NT2/D1 (cell line): ENCODE results near the gene SGO2.

Experiments
- SUZ12 ChIP-seq: IDR thresholded peaks from 2 replicates; pipeline ENCODE4 v1.6.1; 2011; ENCODE audit not compliant: insufficient read length, insufficient read depth; ENCODE audit errors: extremely low read depth
- YY1 ChIP-seq: IDR thresholded peaks from 2 replicates; pipeline ENCODE4 v1.6.1; 2011; ENCODE audit not compliant: insufficient read length, insufficient read depth
- ZNF274 ChIP-seq: IDR thresholded peaks from 2 replicates; pipeline ENCODE4 v1.6.1; 2011; ENCODE audit warnings: mild to moderate bottlenecking, low read depth, low read length

GRCh38 chr2:200603972-200604371 is 78.0 kb downstream of the SGO2 start:
- TF ChIP-seq ZNF274 (no peak), YY1 (no peak), SUZ12 (no peak)
